Measurements from ENCODE around the gene GPRIN3. TPM values are rescaled to one million over a fixed set of nuclear protein-coding genes. Genes with fewer than 3 reads are reported as not detected.

GPRIN3 gene
- total RNA-seq, 1 experiment from 2014 or later, result 0.39 TPM

DNA sequence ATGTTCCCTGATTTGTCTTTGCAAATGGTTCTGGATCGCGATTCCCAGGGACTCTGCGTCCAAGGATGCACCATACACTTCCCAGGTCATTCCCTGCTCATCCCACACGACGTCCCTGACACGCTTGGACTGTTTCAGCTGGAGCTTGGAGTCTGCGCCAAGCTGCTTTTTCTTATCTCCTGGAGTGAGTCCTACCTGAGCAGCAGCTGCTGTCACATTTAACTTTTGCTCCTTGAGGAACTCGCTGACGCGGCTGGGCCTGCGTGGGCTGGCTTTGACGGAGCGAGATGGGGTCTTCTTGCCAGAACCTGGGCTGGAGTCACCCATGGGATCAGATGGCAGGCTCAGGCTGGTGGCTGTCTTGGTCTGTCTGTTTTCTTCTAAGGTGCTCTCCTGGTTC is 59.6 kb downstream of the GPRIN3 start:
- ATAC-seq, result no peak
- CTCF ChIA-PET, result no interaction called here

More for the DNA sequence above, 59.6 kb downstream of the GPRIN3 start:
- ChIA-PET POLR2A (no interaction called here), RAD21 (ENCODE audit: low non-redundant PET in 1 of 2, low total read pairs in 2 of 2, uncharacterized antibody in 2 of 2, unreplicated experiment in 2 of 2) (no interaction called here)
- no peaks in the 10 kb centered on the region for H3K79me2 ChIP-seq (ENCODE audit: insufficient read depth, low read length)
- TF ChIP-seq EGR1 (IDR thresholded peaks at IDR 0.05; ENCODE audit: low read depth) (no peak), POLR2A (IDR thresholded peaks at IDR 0.05; ENCODE audit: borderline replicate concordance, extremely low read depth, insufficient read depth, insufficient read length) (no peak), EZH2 (IDR thresholded peaks at IDR 0.05) (no peak), YY1 (IDR thresholded peaks at IDR 0.05; ENCODE audit: extremely low read depth, insufficient replicate concordance, low read depth, low read length) (no peak), TCF7L2 (IDR thresholded peaks at IDR 0.05; ENCODE audit: borderline replicate concordance, extremely low read depth, insufficient read depth, insufficient read length) (no peak), ELF1 (IDR thresholded peaks at IDR 0.05; ENCODE audit: borderline replicate concordance, low read depth) (no peak), ZFX (IDR thresholded peaks at IDR 0.05) (no peak), RAD21 (IDR thresholded peaks at IDR 0.05; ENCODE audit: low read depth) (no peak), POLR2AphosphoS5 (IDR thresholded peaks at IDR 0.05; ENCODE audit: low read depth, low read length) (no peak), ZNF274 (IDR thresholded peaks at IDR 0.05; ENCODE audit: low read depth, low read length) (no peak), CBX3 (IDR thresholded peaks at IDR 0.05; ENCODE audit: low read depth) (no peak), SIN3A (IDR thresholded peaks at IDR 0.05; ENCODE audit: low read depth) (no peak)
- TF ChIP-seq, protein P1, sequence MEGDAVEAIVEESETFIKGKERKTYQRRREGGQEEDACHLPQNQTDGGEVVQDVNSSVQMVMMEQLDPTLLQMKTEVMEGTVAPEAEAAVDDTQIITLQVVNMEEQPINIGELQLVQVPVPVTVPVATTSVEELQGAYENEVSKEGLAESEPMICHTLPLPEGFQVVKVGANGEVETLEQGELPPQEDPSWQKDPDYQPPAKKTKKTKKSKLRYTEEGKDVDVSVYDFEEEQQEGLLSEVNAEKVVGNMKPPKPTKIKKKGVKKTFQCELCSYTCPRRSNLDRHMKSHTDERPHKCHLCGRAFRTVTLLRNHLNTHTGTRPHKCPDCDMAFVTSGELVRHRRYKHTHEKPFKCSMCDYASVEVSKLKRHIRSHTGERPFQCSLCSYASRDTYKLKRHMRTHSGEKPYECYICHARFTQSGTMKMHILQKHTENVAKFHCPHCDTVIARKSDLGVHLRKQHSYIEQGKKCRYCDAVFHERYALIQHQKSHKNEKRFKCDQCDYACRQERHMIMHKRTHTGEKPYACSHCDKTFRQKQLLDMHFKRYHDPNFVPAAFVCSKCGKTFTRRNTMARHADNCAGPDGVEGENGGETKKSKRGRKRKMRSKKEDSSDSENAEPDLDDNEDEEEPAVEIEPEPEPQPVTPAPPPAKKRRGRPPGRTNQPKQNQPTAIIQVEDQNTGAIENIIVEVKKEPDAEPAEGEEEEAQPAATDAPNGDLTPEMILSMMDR (IDR thresholded peaks at IDR 0.05 in 2 of 3, conservative IDR thresholded peaks at IDR 0.05 in 1 of 3; ENCODE audit: borderline replicate concordance in 1 of 3, insufficient read depth in 1 of 3, low read depth in 2 of 3, low read length in 2 of 3), result no peak
- TF ChIP-seq, protein P2, sequence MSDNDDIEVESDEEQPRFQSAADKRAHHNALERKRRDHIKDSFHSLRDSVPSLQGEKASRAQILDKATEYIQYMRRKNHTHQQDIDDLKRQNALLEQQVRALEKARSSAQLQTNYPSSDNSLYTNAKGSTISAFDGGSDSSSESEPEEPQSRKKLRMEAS (IDR thresholded peaks at IDR 0.05), result no peak
- TF ChIP-seq, protein P3, sequence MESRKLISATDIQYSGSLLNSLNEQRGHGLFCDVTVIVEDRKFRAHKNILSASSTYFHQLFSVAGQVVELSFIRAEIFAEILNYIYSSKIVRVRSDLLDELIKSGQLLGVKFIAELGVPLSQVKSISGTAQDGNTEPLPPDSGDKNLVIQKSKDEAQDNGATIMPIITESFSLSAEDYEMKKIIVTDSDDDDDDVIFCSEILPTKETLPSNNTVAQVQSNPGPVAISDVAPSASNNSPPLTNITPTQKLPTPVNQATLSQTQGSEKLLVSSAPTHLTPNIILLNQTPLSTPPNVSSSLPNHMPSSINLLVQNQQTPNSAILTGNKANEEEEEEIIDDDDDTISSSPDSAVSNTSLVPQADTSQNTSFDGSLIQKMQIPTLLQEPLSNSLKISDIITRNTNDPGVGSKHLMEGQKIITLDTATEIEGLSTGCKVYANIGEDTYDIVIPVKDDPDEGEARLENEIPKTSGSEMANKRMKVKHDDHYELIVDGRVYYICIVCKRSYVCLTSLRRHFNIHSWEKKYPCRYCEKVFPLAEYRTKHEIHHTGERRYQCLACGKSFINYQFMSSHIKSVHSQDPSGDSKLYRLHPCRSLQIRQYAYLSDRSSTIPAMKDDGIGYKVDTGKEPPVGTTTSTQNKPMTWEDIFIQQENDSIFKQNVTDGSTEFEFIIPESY (IDR thresholded peaks at IDR 0.05; ENCODE audit: extremely low read depth, insufficient replicate concordance, low read length), result no peak
- no peaks in the 10 kb centered on the region for H3K36me3 ChIP-seq (ENCODE audit: control insufficient read depth in 1 of 2, insufficient read depth in 2 of 2, low read length in 2 of 2)
- H2AFZ ChIP-seq (ENCODE audit: low read depth, low read length, poor library complexity, severe bottlenecking), result no peak overlapping the region
- no peaks in the 10 kb centered on the region for H3K9me3 ChIP-seq (ENCODE audit: control insufficient read depth in 1 of 2, insufficient read depth in 1 of 2, low read depth in 1 of 2, low read length in 2 of 2)
- no peak overlapping the region for H3K9ac ChIP-seq (ENCODE audit: low read length)
- no peaks in the 10 kb centered on the region for H3K9me2 ChIP-seq (ENCODE audit: insufficient read depth)
- H4K20me1 ChIP-seq (ENCODE audit: insufficient read depth), result no peaks in the 10 kb centered on the region
- no peak overlapping the region for H3K4me2 ChIP-seq (ENCODE audit: low read length)
- DNase-seq (ENCODE audit: low read depth, low spot score), result no peak
- no TSS peak for BruUV-seq (replicated peaks)
- no peak overlapping the region for H3K4me3 ChIP-seq (replicated peaks in 1 of 2; ENCODE audit: low read depth in 1 of 2, low read length in 2 of 2)
- H3K27ac ChIP-seq (ENCODE audit: low read depth, low read length), result no peak overlapping the region
- no peaks in the 10 kb centered on the region for H3K4me1 ChIP-seq (ENCODE audit: control insufficient read depth in 1 of 2, insufficient read depth in 2 of 2, low read length in 2 of 2)
- intact Hi-C loops (cut with micrococcal nuclease), result no loop called here
- no peaks in the 10 kb centered on the region for H3K27me3 ChIP-seq (ENCODE audit: insufficient read depth, low read length)

Measured in HCT116 (cell line).